ENCODE results near the gene PDP2.

The PDP2 gene

DNA sequence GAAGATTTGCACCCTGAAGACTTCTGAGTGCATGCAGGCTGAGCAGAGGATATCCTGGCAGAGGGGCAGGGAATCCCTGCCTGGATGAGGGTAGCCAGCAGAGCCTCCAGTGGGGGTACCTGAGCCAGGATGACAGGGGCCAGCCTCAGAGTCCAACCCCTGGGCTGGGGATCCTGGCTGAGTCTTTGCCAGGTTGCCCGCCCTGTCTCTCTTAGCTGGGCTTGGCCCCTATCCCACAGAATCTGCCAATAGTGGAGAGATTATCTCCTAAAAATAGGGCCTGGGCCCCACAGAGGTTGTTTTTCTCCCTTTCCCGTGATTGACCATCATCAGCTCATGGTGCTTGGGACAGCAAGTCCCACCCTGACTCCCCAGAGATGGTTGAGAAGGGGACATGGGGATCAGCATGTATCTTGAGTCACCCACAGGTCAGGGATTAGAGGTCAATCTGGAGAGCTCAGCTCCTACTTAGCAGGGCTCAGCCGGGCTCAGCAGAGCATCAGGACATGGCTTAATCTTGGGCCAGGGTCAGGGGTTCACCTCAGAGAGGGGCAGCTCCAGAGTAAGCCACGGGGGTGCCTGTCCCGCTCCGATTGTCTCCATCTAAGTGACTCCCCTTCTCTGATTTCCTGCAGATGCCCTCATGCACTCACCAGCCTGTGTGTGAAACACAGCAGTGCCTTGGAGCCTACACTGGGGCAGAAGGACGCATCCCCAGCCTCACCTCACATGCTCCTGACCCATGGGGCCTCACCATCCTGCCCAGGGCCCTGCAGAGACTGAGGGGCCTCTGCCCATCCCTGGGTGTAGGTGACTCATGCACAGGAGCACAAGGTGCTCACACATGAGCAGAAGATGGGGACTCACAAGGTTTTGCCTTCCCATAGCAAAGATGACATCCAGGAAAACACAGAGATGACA, 26.9 kb downstream of the PDP2 start:
- no peak for ATAC-seq
- TF ChIP-seq OSR1 (CRISPR knock-in tag; IDR thresholded peaks at IDR 0.05) (no peak), ZFP3 (CRISPR knock-in tag; IDR thresholded peaks at IDR 0.05) (no peak), BACH2 (CRISPR knock-in tag; IDR thresholded peaks at IDR 0.05; ENCODE audit: borderline replicate concordance) (no peak), ARNTL (CRISPR knock-in tag; IDR thresholded peaks at IDR 0.05; ENCODE audit: borderline replicate concordance, low read depth) (no peak)
- TF ChIP-seq, protein P1, sequence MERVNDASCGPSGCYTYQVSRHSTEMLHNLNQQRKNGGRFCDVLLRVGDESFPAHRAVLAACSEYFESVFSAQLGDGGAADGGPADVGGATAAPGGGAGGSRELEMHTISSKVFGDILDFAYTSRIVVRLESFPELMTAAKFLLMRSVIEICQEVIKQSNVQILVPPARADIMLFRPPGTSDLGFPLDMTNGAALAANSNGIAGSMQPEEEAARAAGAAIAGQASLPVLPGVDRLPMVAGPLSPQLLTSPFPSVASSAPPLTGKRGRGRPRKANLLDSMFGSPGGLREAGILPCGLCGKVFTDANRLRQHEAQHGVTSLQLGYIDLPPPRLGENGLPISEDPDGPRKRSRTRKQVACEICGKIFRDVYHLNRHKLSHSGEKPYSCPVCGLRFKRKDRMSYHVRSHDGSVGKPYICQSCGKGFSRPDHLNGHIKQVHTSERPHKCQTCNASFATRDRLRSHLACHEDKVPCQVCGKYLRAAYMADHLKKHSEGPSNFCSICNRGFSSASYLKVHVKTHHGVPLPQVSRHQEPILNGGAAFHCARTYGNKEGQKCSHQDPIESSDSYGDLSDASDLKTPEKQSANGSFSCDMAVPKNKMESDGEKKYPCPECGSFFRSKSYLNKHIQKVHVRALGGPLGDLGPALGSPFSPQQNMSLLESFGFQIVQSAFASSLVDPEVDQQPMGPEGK (CRISPR knock-in tag; IDR thresholded peaks at IDR 0.05; ENCODE audit: borderline replicate concordance), result no peak

DNA sequence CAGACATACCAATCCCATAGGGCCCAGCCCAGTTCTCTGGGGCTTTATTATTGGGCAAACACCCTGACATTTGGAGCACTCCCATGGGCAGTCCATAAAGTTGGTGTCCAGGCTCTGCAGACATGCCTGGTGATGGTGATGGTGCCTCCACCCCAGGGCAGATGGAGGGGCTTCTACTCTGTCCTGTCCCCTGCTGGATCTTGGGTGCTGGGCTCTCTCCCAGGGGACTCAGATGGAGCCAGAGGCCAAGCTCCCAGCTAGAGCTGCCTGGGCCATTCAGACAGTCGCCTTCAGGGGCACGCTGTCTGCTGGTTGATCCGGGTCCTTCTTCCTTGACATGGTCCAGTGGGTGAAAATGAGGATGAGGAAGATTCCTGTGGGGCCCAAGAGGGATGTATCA, 27.8 kb downstream of the PDP2 start:
- ATAC-seq, result no peak
- no peak for TF ChIP-seq RARB (CRISPR knock-in tag; IDR thresholded peaks at IDR 0.05)
- TF ChIP-seq CSDC2 (CRISPR knock-in tag; IDR thresholded peaks at IDR 0.05), result no peak
- TF ChIP-seq, protein P2, sequence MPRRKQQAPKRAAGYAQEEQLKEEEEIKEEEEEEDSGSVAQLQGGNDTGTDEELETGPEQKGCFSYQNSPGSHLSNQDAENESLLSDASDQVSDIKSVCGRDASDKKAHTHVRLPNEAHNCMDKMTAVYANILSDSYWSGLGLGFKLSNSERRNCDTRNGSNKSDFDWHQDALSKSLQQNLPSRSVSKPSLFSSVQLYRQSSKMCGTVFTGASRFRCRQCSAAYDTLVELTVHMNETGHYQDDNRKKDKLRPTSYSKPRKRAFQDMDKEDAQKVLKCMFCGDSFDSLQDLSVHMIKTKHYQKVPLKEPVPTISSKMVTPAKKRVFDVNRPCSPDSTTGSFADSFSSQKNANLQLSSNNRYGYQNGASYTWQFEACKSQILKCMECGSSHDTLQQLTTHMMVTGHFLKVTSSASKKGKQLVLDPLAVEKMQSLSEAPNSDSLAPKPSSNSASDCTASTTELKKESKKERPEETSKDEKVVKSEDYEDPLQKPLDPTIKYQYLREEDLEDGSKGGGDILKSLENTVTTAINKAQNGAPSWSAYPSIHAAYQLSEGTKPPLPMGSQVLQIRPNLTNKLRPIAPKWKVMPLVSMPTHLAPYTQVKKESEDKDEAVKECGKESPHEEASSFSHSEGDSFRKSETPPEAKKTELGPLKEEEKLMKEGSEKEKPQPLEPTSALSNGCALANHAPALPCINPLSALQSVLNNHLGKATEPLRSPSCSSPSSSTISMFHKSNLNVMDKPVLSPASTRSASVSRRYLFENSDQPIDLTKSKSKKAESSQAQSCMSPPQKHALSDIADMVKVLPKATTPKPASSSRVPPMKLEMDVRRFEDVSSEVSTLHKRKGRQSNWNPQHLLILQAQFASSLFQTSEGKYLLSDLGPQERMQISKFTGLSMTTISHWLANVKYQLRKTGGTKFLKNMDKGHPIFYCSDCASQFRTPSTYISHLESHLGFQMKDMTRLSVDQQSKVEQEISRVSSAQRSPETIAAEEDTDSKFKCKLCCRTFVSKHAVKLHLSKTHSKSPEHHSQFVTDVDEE (CRISPR knock-in tag; IDR thresholded peaks at IDR 0.05), result no peak
- TF ChIP-seq TOX (CRISPR knock-in tag; IDR thresholded peaks at IDR 0.05; ENCODE audit: borderline replicate concordance), result no peak
- TF ChIP-seq, protein P1 (CRISPR knock-in tag; IDR thresholded peaks at IDR 0.05; ENCODE audit: borderline replicate concordance), result no peak
- TF ChIP-seq PPARA (CRISPR knock-in tag; IDR thresholded peaks at IDR 0.05; ENCODE audit: borderline replicate concordance), result no peak
- TF ChIP-seq ESRRG (CRISPR knock-in tag; IDR thresholded peaks at IDR 0.05), result no peak
- no peak for TF ChIP-seq ZNF8 (CRISPR knock-in tag; IDR thresholded peaks at IDR 0.05)
- TF ChIP-seq ZNF565 (CRISPR knock-in tag; conservative IDR thresholded peaks at IDR 0.05; ENCODE audit: low read depth), result no peak

DNA sequence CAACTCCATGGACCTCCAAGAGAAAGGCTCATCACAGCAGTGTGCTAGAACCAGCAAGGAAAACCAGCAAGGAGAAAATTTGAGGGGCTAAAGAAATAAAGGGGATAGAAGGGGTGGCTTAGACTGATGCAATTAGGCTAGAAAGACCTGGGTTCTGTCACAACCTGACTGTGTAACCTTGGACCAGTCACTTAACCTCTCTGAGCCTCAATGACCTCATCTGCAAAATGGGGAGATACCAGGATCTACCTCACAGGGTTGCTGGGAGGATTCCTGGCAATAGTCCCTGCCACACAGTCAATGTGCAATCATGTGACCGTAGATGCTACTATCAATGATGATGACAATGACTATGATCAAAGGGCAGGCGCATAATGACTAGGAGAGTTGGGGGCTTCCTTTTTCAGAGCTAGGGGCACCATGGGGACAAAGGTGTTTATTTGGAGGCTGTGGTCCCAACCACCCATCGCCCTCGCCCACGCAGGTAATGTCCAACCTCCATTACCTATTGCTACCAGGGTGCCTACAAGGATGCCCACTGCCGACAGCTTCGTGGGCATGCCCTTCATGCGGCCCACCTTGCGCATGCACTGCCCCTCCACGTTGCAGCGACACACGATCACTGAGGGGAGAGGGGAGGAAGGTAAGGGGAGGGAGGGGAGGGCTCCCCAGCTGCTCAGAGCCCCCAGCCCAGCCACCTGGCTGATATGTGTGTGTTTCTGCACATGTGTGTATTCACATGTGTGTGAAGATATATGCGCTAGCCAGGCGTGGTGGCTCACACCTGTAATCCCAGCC, 28.6 kb downstream of the PDP2 start:
- ATAC-seq, result no peak
- no peak for TF ChIP-seq RARB (CRISPR knock-in tag; IDR thresholded peaks at IDR 0.05)
- TF ChIP-seq ZFP3 (CRISPR knock-in tag; IDR thresholded peaks at IDR 0.05), result no peak
- no peak for TF ChIP-seq ZNF565 (CRISPR knock-in tag; conservative IDR thresholded peaks at IDR 0.05; ENCODE audit: low read depth)
- TF ChIP-seq CSDC2 (CRISPR knock-in tag; IDR thresholded peaks at IDR 0.05), result no peak
- TF ChIP-seq, protein P3, sequence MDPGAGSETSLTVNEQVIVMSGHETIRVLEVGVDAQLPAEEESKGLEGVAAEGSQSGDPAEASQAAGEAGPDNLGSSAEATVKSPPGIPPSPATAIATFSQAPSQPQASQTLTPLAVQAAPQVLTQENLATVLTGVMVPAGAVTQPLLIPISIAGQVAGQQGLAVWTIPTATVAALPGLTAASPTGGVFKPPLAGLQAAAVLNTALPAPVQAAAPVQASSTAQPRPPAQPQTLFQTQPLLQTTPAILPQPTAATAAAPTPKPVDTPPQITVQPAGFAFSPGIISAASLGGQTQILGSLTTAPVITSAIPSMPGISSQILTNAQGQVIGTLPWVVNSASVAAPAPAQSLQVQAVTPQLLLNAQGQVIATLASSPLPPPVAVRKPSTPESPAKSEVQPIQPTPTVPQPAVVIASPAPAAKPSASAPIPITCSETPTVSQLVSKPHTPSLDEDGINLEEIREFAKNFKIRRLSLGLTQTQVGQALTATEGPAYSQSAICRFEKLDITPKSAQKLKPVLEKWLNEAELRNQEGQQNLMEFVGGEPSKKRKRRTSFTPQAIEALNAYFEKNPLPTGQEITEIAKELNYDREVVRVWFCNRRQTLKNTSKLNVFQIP (CRISPR knock-in tag; IDR thresholded peaks at IDR 0.05; ENCODE audit: borderline replicate concordance, low read depth), result no peak
- no peak for TF ChIP-seq SNAI2 (CRISPR knock-in tag; IDR thresholded peaks at IDR 0.05)

DNA sequence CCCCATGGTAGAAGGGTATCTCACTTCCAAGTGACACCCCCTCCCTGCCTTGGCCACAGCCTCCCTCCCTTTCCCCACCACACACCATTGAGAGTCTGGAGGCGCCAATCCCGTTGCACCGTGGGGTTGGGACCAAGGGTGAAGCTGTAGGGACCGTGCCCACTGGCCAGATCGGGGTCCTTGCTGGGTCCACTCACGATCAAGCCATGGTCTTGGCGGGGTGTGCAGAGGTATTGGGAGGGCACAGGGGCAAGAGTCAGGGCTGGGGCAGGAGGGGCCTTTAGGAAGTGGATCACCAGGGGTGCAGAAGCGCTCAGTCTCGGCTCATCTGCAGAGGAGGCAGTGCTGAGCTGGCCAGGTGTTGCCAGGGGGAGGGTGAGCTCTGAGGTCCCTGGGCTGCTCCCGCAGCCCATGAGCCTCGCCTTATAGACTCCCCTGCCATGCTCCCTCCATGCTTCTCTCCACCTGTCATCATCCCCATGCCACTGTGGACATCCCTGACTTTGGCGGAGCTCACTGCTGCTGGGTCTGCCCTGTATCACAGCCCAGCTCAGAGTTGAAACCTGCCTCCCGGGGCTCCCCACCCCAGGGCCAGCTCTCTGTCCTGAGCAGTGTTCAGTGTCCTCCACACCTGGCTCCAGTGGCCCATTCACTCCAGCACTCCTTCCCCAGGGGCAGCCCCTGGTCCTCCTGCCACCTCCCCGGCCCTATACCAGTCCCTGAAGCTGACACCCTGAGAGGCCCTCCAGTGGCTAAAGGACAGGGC, 30.0 kb downstream of the PDP2 start:
- ATAC-seq, result peak; percentile 13; the same call in 2 of the 3 replicates
- TF ChIP-seq, protein P3 (CRISPR knock-in tag; IDR thresholded peaks at IDR 0.05; ENCODE audit: borderline replicate concordance, low read depth), result no peak
- no peak for TF ChIP-seq PPARA (CRISPR knock-in tag; IDR thresholded peaks at IDR 0.05; ENCODE audit: borderline replicate concordance)
- TF ChIP-seq, protein P4, sequence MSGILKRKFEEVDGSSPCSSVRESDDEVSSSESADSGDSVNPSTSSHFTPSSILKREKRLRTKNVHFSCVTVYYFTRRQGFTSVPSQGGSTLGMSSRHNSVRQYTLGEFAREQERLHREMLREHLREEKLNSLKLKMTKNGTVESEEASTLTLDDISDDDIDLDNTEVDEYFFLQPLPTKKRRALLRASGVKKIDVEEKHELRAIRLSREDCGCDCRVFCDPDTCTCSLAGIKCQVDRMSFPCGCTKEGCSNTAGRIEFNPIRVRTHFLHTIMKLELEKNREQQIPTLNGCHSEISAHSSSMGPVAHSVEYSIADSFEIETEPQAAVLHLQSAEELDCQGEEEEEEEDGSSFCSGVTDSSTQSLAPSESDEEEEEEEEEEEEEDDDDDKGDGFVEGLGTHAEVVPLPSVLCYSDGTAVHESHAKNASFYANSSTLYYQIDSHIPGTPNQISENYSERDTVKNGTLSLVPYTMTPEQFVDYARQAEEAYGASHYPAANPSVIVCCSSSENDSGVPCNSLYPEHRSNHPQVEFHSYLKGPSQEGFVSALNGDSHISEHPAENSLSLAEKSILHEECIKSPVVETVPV (CRISPR knock-in tag; IDR thresholded peaks at IDR 0.05), result no peak
- no peak for TF ChIP-seq ZFP3 (CRISPR knock-in tag; IDR thresholded peaks at IDR 0.05)
- TF ChIP-seq, protein P1 (CRISPR knock-in tag; IDR thresholded peaks at IDR 0.05; ENCODE audit: borderline replicate concordance), result no peak
- no peak for TF ChIP-seq BACH2 (CRISPR knock-in tag; IDR thresholded peaks at IDR 0.05; ENCODE audit: borderline replicate concordance)
- no peak for TF ChIP-seq ESRRG (CRISPR knock-in tag; IDR thresholded peaks at IDR 0.05)
- no peak for TF ChIP-seq SNAI2 (CRISPR knock-in tag; IDR thresholded peaks at IDR 0.05)

Data from SK-N-SH treated with all-trans-retinoic acid at 6 μM for 48 hours (cell line).